Heart left ventricle (tissue), 16 donors: ENCODE data around the gene PCSK2. TPM values are rescaled to one million over a fixed set of nuclear protein-coding genes. Genes with fewer than 3 reads are reported as not detected.

Source experiments
- ATAC-seq, 4 donors: fragments of 200-7000 bp; cut with Tn5 transposase; one replicate each; pipeline ENCODE4 v1.9.1; 2020 to 2022; ENCODE audit warnings: moderate library complexity in 4 of 4, mild to moderate bottlenecking in 3 of 4, moderate number of reproducible peaks in 1 of 4
- DNase-seq, 5 donors: peaks; one replicate each; pipeline ENCODE4 v3.0.0-alpha.2; 2020
- H3K27ac ChIP-seq, 12 donors: fragments of 200-600 bp; sonication (generic) in 4 of 12; one replicate each; pipeline versions ENCODE4 v1.5.0 to v1.8.0; 2016 to 2022; ENCODE audit warnings: mild to moderate bottlenecking in 2 of 12
- H3K27me3 ChIP-seq, 9 donors: fragments of 200-600 bp; sonication (generic) in 2 of 9; one replicate each; pipeline versions ENCODE4 v1.5.1 to v1.8.0; 2016 to 2022; ENCODE audit warnings: mild to moderate bottlenecking in 3 of 9
- H3K36me3 ChIP-seq, 9 donors: fragments of 200-600 bp; sonication (generic) in 2 of 9; one replicate each; pipeline versions ENCODE4 v1.5.0 to v1.8.0; 2018 to 2022; ENCODE audit warnings: mild to moderate bottlenecking in 2 of 9
- H3K4me1 ChIP-seq, 12 donors: fragments of 200-600 bp; sonication (generic) in 4 of 12; one replicate each; pipeline versions ENCODE4 v1.5.0 to v1.8.0; 2016 to 2022; ENCODE audit warnings: mild to moderate bottlenecking in 3 of 12
- H3K4me3 ChIP-seq, 12 donors: fragments of 200-600 bp; sonication (generic) in 4 of 12; one replicate each; pipeline versions ENCODE4 v1.5.0 to v1.8.0; 2017 to 2022; ENCODE audit warnings: mild to moderate bottlenecking in 9 of 12, moderate library complexity in 4 of 12
- H3K9me3 ChIP-seq, 12 donors: fragments of 200-600 bp; sonication (generic) in 4 of 12; one replicate each; pipeline versions ENCODE4 v1.5.0 to v1.8.0; 2016 to 2022; ENCODE audit warnings: mild to moderate bottlenecking in 1 of 12
- POLR2A ChIP-seq, 2 donors: fragments of 450-650 bp; IDR thresholded peaks; one replicate each; pipeline ENCODE4 v1.6.1; 2017; ENCODE audit warnings: antibody characterized with exemption in 2 of 2, mild to moderate bottlenecking in 2 of 2, moderate library complexity in 2 of 2
- WGBS, 4 donors: extraction: QIAGEN DNeasy Blood & Tissue Kit in 2 of 4; methylation state at CpG; one replicate each; pipeline versions ENCODE4 v1.1.5 to v1.1.7; 2013 to 2018; 5-methylcytosine and 5-hydroxymethylcytosine counted together
- intact Hi-C, 10 donors: fragments of 100-400 bp; cut with DNase I; formaldehyde crosslinking; loops; one replicate each; pipeline versions ENCODE4 v1.11.1 to v1.14.2; 2022
- polyA plus RNA-seq, 2 donors: library from polyadenylated mRNA; stranded (reverse); fragments of 200-250 nt; gene quantifications; one replicate each; pipeline ENCODE4 v1.2.3, GENCODE V29; 2013
- total RNA-seq, 9 donors: library from RNA; depleted of rRNA in 2 of 9; stranded (reverse); fragments of >200 nt in 2 of 9; fragmentation: NEBNext Ultra II Directional in 3 of 9; extraction: Animal tissue kit (Norgen Biotek cat#: 25700) in 3 of 9; gene quantifications; one replicate each; pipeline versions ENCODE4 v1.1.0 to v1.2.4, GENCODE V29; 2016 to 2023
- TF ChIP-seq, protein P1 (sequence below), 12 donors: fragments of 200-600 bp; sonication (generic) in 4 of 12; IDR thresholded peaks; one replicate each; pipeline versions ENCODE4 v1.5.0 to v1.8.0; 2018 to 2022; ENCODE audit warnings: antibody characterized with exemption in 12 of 12, mild to moderate bottlenecking in 5 of 12
- donor health status: ischemic (EF 13 %, LVEDD 7.1; RV severe dilation, severe dysfunction).
- donor health status: healthy with polysubstance abuse.
- donor health status: DM: no; HTN: yes; CAD: no.
- donor health status: DM: no; HTN: no; CAD: no.
- donor health status: ischemic (EF 25% LVEDD 6.9; RV normal size, moderate dysfunction).
- donor health status: ischemic (EF 25% LVEDD 5.7; RV mildly dilated, moderate dysfunction).
- donor health status: healthy.
- donor health status: DM: yes; HTN: yes; CAD: no.
- donor health status: ischemic (EF 35%, LVEDD 5.7; RV mildly dilated, moderate dysfunction).
- donor health status: nonischemic (EF 11% LVEDD 7.7; RV severe dilation, severe dysfunction).
- donor health status: DM: yes; HTN: yes; CAD: no.
- donor health status: PGD.
- donor health status: ischemic (EF 29% LVEDD 5.4; RV normal size, mild dysfunction).
- donor health status: nonischemic (EF 23%, LVEDD 6.1; RV moderate dilation, normal function).

PCSK2 gene
- total and polyA plus RNA-seq, 11 donors: 0.11 to 2.0 (median 0.55) TPM

DNA sequence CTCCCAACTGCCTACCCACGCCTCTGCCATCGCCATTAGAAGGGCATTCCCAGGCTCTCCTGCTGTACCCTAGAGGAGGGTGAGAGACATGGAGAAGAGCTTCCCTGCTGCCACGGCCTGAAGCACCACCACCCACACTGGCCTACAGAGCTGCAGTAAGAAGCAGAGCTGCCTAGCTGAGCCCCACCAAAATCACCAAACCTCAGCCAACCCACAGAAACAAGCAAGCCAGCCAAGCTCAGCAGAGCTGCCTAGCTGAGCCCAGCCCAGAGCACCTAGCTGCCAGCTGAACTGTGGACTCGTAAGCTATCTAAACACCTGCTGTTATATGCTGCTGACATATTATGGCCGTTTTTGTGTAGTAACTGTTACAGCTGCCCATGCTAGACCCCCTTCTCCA lies 149.2 kb downstream of the PCSK2 start:
- H3K4me1 ChIP-seq: no peaks in the 10 kb centered on the region
- WGBS, 4 donors: 69 to 96% (median 75%) methylated on average over 4 to 5 of the region's 5 CpGs
- H3K27me3 ChIP-seq: no peaks in the 10 kb centered on the region
- H3K9me3 ChIP-seq: peaks cover 0 to 2% (median 0%) of the 10 kb centered on the region in 12 donors
- intact Hi-C loops: no loop called here
- DNase-seq (no peak), ATAC-seq (no peak)
- TF ChIP-seq, protein P1, sequence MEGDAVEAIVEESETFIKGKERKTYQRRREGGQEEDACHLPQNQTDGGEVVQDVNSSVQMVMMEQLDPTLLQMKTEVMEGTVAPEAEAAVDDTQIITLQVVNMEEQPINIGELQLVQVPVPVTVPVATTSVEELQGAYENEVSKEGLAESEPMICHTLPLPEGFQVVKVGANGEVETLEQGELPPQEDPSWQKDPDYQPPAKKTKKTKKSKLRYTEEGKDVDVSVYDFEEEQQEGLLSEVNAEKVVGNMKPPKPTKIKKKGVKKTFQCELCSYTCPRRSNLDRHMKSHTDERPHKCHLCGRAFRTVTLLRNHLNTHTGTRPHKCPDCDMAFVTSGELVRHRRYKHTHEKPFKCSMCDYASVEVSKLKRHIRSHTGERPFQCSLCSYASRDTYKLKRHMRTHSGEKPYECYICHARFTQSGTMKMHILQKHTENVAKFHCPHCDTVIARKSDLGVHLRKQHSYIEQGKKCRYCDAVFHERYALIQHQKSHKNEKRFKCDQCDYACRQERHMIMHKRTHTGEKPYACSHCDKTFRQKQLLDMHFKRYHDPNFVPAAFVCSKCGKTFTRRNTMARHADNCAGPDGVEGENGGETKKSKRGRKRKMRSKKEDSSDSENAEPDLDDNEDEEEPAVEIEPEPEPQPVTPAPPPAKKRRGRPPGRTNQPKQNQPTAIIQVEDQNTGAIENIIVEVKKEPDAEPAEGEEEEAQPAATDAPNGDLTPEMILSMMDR (IDR thresholded peaks at IDR 0.05): no peak
- TF ChIP-seq POLR2A (IDR thresholded peaks at IDR 0.05): no peak
- no peak overlapping the region for H3K4me3 ChIP-seq
- H3K36me3 ChIP-seq: no peaks in the 10 kb centered on the region
- no peak overlapping the region for H3K27ac ChIP-seq

- Histone ChIP-seq H3K27ac (no peak overlapping the region), H3K4me1 (no peaks in the 10 kb centered on the region), H3K36me3 (no peaks in the 10 kb centered on the region), H3K27me3 (no peaks in the 10 kb centered on the region), H3K9me3 (peaks cover 0 to 2% (median 0%) of the 10 kb centered on the region in 12 donors), H3K4me3 (no peak overlapping the region)
- ATAC-seq (no peak), DNase-seq (no peak)
- intact Hi-C loops: no loop called here
- whole genome bisulfite sequencing, 4 donors: 66 to 70% (median 67%) methylated on average over 3 of the region's 3 CpGs
- TF ChIP-seq POLR2A (IDR thresholded peaks at IDR 0.05): no peak
Measured at GRCh38 chr20:17377231-17377630, 150.4 kb downstream of the PCSK2 start.

GRCh38 chr20:17379651-17380050 lies 152.8 kb downstream of the PCSK2 start:
- 83 to 90% (median 85%) methylated on average over 2 of the region's 2 CpGs for WGBS, 4 donors
- ATAC-seq: no peak

GRCh38 chr20:17380801-17381200 lies 154.0 kb downstream of the PCSK2 start:
- H3K36me3 ChIP-seq: no peaks in the 10 kb centered on the region
- H3K9me3 ChIP-seq: no peaks in the 10 kb centered on the region
- 57 to 75% (median 66%) methylated on average over 4 of the region's 4 CpGs for WGBS, 4 donors
- H3K27ac ChIP-seq: no peak overlapping the region
- no peaks in the 10 kb centered on the region for H3K27me3 ChIP-seq
- no peak for DNase-seq
- no peak for ATAC-seq
- intact Hi-C loops: no loop called here
- no peak overlapping the region for H3K4me3 ChIP-seq
- TF ChIP-seq POLR2A (IDR thresholded peaks at IDR 0.05): no peak
- TF ChIP-seq, protein P1 (IDR thresholded peaks at IDR 0.05): no peak
- H3K4me1 ChIP-seq: no peaks in the 10 kb centered on the region

More at GRCh38 chr20:17379651-17380050, 152.8 kb downstream of the PCSK2 start:
- Histone ChIP-seq H3K27ac (no peak overlapping the region), H3K36me3 (no peaks in the 10 kb centered on the region), H3K4me3 (no peak overlapping the region), H3K9me3 (no peaks in the 10 kb centered on the region), H3K4me1 (no peaks in the 10 kb centered on the region), H3K27me3 (no peaks in the 10 kb centered on the region)
- no peak for TF ChIP-seq POLR2A (IDR thresholded peaks at IDR 0.05)
- TF ChIP-seq, protein P1 (IDR thresholded peaks at IDR 0.05): no peak
- intact Hi-C loops: no loop called here
- DNase-seq: no peak

DNA sequence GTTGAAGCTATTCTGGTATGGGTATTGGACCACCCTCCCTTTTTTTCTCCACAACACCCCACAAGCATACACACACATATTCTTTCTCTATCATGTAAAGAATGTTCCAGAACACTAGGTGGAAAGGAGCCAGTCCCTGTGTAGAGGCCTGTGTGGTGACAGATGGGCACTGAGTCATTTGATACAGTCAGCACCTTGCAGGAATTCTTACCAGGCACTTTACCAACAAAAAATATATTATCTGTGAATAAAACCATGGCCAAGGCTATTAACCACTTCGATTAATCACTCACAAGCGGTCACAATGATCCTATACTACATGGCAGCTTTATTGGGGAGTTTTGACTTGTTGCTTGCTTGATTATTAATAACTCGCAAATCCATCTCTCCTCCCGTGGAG lies 154.9 kb downstream of the PCSK2 start:
- intact Hi-C loops: no loop called here
- 79 to 81% (median 79%) methylated on average over 4 of the region's 4 CpGs for WGBS, 4 donors
- TF ChIP-seq POLR2A (IDR thresholded peaks at IDR 0.05): no peak
- TF ChIP-seq, protein P1 (IDR thresholded peaks at IDR 0.05): no peak
- no peak overlapping the region for H3K27ac ChIP-seq
- H3K4me1 ChIP-seq: no peaks in the 10 kb centered on the region
- no peak overlapping the region for H3K4me3 ChIP-seq
- DNase-seq (no peak), ATAC-seq (no peak)
- no peaks in the 10 kb centered on the region for H3K36me3 ChIP-seq
- no peaks in the 10 kb centered on the region for H3K27me3 ChIP-seq
- H3K9me3 ChIP-seq: no peaks in the 10 kb centered on the region
